ENCODE measurements around the gene TNFAIP3.

Gene TNFAIP3

DNA sequence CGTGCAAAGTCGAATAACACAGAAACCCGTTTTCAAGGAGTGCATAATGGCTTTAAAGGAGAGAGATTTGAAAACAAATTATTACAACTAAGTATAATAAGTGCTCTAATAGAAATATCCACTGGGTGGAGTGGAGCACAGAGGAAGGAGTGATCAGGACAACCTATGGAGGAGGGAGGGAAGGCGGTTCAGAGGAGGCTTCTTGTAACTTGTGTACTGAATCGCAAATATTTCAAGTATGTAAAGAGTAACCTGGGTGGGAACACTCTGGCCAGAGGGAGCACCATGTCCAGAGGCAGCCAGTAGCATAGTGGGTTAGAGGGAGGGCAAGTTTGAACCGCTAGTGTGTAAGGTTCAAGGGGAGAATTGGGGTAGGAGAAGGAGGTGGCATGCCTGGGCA is 21.6 kb upstream of the TNFAIP3 start:
- Histone ChIP-seq H3K9me3 (ENCODE audit: insufficient read depth, low read length) (no peaks in the 10 kb centered on the region), H3K4me2 (ENCODE audit: low read depth, low read length, poor library complexity, severe bottlenecking) (no peak overlapping the region)

DNA sequence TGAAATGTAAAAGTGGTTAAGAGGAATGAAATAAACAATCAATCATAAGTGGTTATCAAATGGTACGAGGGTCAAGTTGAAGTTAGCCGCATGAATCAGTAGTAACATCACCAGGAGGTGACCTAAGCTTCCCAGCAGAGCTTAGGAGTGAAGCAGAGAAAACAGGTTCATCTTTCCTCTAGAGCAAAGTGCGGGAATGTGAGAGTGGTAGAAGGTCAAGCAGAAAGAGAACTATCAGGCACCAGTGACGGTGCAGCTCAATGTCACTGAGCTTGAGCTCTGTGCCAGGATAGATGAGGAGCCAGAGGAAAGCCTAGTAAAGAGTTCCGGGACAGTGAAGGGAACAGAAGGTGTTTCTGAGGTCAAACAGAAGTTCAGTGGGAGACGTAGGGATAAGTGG is 20.8 kb upstream of the TNFAIP3 start:
- Histone ChIP-seq H3K9me3 (ENCODE audit: insufficient read depth, low read length) (no peaks in the 10 kb centered on the region), H3K27me3 (ENCODE audit: low read length) (no peaks in the 10 kb centered on the region), H2AFZ (ENCODE audit: low read depth, low read length, severe bottlenecking) (no peak overlapping the region), H3F3A (ENCODE audit: insufficient read depth) (no peaks in the 10 kb centered on the region), H3K9ac (ENCODE audit: low read length) (no peak overlapping the region), H3K4me3 (ENCODE audit: insufficient read depth, low read length, poor library complexity, severe bottlenecking) (no peak overlapping the region), H3K27ac (ENCODE audit: low read depth, low read length) (no peak overlapping the region), H3K36me3 (ENCODE audit: low read length) (no peaks in the 10 kb centered on the region), H4K20me1 (ENCODE audit: low read depth, low read length) (no peaks in the 10 kb centered on the region), H3K79me2 (ENCODE audit: insufficient read depth, low read length) (no peaks in the 10 kb centered on the region), H3K4me2 (ENCODE audit: low read depth, low read length, poor library complexity, severe bottlenecking) (no peak overlapping the region), H3K9me2 (replicated peaks; ENCODE audit: insufficient read depth, low read length) (no peaks in the 10 kb centered on the region)
- TF ChIP-seq EZH2phosphoT487 (conservative IDR thresholded peaks at IDR 0.05; ENCODE audit: low read length) = no peak
- TF ChIP-seq, protein P1, sequence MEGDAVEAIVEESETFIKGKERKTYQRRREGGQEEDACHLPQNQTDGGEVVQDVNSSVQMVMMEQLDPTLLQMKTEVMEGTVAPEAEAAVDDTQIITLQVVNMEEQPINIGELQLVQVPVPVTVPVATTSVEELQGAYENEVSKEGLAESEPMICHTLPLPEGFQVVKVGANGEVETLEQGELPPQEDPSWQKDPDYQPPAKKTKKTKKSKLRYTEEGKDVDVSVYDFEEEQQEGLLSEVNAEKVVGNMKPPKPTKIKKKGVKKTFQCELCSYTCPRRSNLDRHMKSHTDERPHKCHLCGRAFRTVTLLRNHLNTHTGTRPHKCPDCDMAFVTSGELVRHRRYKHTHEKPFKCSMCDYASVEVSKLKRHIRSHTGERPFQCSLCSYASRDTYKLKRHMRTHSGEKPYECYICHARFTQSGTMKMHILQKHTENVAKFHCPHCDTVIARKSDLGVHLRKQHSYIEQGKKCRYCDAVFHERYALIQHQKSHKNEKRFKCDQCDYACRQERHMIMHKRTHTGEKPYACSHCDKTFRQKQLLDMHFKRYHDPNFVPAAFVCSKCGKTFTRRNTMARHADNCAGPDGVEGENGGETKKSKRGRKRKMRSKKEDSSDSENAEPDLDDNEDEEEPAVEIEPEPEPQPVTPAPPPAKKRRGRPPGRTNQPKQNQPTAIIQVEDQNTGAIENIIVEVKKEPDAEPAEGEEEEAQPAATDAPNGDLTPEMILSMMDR (IDR thresholded peaks at IDR 0.05; ENCODE audit: insufficient read depth, low read length, poor library complexity, severe bottlenecking) = no peak

More for the DNA sequence above, 21.6 kb upstream of the TNFAIP3 start:
- no peak for TF ChIP-seq EZH2phosphoT487 (conservative IDR thresholded peaks at IDR 0.05; ENCODE audit: low read length)
- TF ChIP-seq, protein P1 (IDR thresholded peaks at IDR 0.05; ENCODE audit: insufficient read depth, low read length, poor library complexity, severe bottlenecking) = no peak
- no peaks in the 10 kb centered on the region for H3K36me3 ChIP-seq (ENCODE audit: low read length)
- no peaks in the 10 kb centered on the region for H3K9me2 ChIP-seq (replicated peaks; ENCODE audit: insufficient read depth, low read length)
- H3F3A ChIP-seq (ENCODE audit: insufficient read depth) = no peaks in the 10 kb centered on the region
- H3K27me3 ChIP-seq (ENCODE audit: low read length) = no peaks in the 10 kb centered on the region
- no peak overlapping the region for H3K9ac ChIP-seq (ENCODE audit: low read length)
- H2AFZ ChIP-seq (ENCODE audit: low read depth, low read length, severe bottlenecking) = no peak overlapping the region
- H3K79me2 ChIP-seq (ENCODE audit: insufficient read depth, low read length) = no peaks in the 10 kb centered on the region
- no peaks in the 10 kb centered on the region for H4K20me1 ChIP-seq (ENCODE audit: low read depth, low read length)
- H3K27ac ChIP-seq (ENCODE audit: low read depth, low read length) = no peak overlapping the region
- no peak overlapping the region for H3K4me3 ChIP-seq (ENCODE audit: insufficient read depth, low read length, poor library complexity, severe bottlenecking)

DNA sequence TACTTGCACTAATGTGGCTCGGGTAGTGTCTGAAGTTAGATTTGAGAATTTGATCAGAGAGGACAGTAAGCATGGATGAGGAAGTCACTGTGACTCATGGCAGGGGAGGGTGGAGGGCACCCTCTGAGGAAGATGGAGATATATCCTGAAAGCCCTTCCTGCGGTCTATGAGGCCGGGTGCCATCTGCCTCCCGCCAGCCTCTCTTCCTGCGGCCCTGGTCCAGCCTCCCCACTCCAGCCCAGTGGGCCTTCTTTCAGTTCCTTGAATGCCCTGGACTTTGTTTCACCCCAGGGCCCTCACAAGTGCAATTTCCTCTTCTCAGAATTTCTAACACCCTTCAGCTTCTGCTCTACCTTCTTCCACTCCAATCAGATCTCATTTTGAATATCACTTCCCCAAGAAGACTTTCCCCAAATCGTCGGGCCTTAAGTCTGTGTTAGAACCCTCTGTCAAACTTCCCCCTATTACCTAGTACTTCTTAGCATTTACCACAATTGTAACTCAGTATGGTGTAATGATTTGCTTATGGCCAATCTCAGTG is 20.2 kb upstream of the TNFAIP3 start:
- Histone ChIP-seq H4K20me1 (ENCODE audit: low read depth, low read length) (no peaks in the 10 kb centered on the region), H3K36me3 (ENCODE audit: low read length) (no peaks in the 10 kb centered on the region), H3K27ac (ENCODE audit: low read depth, low read length) (no peak overlapping the region), H2AFZ (ENCODE audit: low read depth, low read length, severe bottlenecking) (no peak overlapping the region), H3K79me2 (ENCODE audit: insufficient read depth, low read length) (no peaks in the 10 kb centered on the region), H3K4me2 (ENCODE audit: low read depth, low read length, poor library complexity, severe bottlenecking) (no peak overlapping the region), H3K9ac (ENCODE audit: low read length) (no peak overlapping the region), H3K9me2 (replicated peaks; ENCODE audit: insufficient read depth, low read length) (no peaks in the 10 kb centered on the region), H3K9me3 (ENCODE audit: insufficient read depth, low read length) (no peaks in the 10 kb centered on the region), H3K27me3 (ENCODE audit: low read length) (no peaks in the 10 kb centered on the region), H3K4me3 (ENCODE audit: insufficient read depth, low read length, poor library complexity, severe bottlenecking) (no peak overlapping the region), H3F3A (ENCODE audit: insufficient read depth) (no peaks in the 10 kb centered on the region)
- no peak for TF ChIP-seq EZH2phosphoT487 (conservative IDR thresholded peaks at IDR 0.05; ENCODE audit: low read length)
- TF ChIP-seq, protein P1 (IDR thresholded peaks at IDR 0.05; ENCODE audit: insufficient read depth, low read length, poor library complexity, severe bottlenecking) = no peak
